ENCODE results near the gene GOLGA6D. TPM values are rescaled to one million over a fixed set of nuclear protein-coding genes. Genes with fewer than 3 reads are reported as not detected.
"Not testable (repeated sequence)": the region's sequence is repeated elsewhere in the genome, so short reads cannot be mapped to it uniquely, and the experiment has no call there.

Gene GOLGA6D
- total and polyA plus RNA-seq, 2 experiments from 2014 or later = not detected

DNA sequence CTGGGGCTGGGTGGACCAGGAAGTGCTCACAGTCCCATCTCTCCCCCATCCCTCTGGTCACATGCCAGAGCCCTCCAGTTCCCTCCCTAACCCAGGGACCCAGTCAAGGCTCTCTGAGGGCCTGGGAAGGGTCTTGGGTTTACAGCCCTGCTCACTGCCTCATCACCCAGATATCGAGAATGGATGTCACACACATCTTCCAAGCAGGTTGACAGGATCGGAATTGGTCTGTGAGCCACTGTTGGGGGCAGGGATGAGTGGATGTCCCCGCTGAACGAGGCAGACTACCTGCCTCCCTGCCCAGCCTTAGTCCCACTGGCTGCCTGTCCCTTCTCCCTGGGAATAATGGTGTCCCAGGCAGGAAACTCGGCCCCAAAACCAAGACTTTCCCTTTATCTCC lies 44.5 kb upstream of the GOLGA6D start:
- H3K9me3 ChIP-seq (ENCODE audit: low read depth) = no peaks in the 10 kb centered on the region
- no peaks in the 10 kb centered on the region for H4K20me1 ChIP-seq (ENCODE audit: insufficient read depth, poor library complexity, severe bottlenecking)
- TF ChIP-seq, protein P1, sequence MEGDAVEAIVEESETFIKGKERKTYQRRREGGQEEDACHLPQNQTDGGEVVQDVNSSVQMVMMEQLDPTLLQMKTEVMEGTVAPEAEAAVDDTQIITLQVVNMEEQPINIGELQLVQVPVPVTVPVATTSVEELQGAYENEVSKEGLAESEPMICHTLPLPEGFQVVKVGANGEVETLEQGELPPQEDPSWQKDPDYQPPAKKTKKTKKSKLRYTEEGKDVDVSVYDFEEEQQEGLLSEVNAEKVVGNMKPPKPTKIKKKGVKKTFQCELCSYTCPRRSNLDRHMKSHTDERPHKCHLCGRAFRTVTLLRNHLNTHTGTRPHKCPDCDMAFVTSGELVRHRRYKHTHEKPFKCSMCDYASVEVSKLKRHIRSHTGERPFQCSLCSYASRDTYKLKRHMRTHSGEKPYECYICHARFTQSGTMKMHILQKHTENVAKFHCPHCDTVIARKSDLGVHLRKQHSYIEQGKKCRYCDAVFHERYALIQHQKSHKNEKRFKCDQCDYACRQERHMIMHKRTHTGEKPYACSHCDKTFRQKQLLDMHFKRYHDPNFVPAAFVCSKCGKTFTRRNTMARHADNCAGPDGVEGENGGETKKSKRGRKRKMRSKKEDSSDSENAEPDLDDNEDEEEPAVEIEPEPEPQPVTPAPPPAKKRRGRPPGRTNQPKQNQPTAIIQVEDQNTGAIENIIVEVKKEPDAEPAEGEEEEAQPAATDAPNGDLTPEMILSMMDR (IDR thresholded peaks at IDR 0.05; ENCODE audit: poor library complexity) = no peak
- TF ChIP-seq EZH2 (IDR thresholded peaks at IDR 0.05; ENCODE audit: borderline replicate concordance) (no peak), EZH2phosphoT487 (IDR thresholded peaks at IDR 0.05; ENCODE audit: low read depth, severe bottlenecking, unreplicated experiment) (no peak)
- no peak overlapping the region for H3K27ac ChIP-seq
- H3K36me3 ChIP-seq (replicated peaks; ENCODE audit: insufficient read depth, low read depth) = no peaks in the 10 kb centered on the region
- DNase-seq (ENCODE audit: low spot score) = no peak
- no peak overlapping the region for H3K4me2 ChIP-seq
- 88% methylated on average over 5 of the region's 5 CpGs for WGBS (ENCODE audit: low lambda C conversion rate, missing lambda C conversion rate)
- no peak overlapping the region for H3K4me3 ChIP-seq
- no peaks in the 10 kb centered on the region for H3K4me1 ChIP-seq (ENCODE audit: insufficient read depth)
- H3K79me2 ChIP-seq = no peaks in the 10 kb centered on the region
- H2AFZ ChIP-seq = no peak overlapping the region
- H3K9me2 ChIP-seq (replicated peaks; ENCODE audit: insufficient read depth) = no peaks in the 10 kb centered on the region
- no peaks in the 10 kb centered on the region for H3K27me3 ChIP-seq

DNA sequence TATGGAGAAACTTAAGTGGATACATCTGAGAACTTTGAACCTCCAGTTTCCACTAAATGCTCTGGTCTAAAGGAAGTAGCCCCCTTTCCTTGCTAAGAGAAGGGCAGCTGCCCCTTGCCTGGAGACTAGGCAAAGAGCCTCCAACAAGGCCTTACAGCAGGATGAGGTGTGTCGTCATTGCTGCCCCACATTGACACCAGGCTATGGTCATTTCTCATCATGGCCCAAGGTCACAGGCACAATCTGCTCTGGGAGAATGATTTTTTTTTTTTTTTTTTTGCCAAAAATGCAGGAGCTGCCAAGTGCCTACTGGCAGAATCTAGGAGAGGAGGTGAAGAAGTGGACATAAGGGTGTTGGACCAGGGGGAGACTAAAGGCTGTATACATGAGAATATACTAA lies 36.9 kb upstream of the GOLGA6D start:
- 89% methylated on average over 1 of the region's 1 CpG for WGBS (ENCODE audit: low lambda C conversion rate, missing lambda C conversion rate)
- H3K9me3 ChIP-seq (ENCODE audit: low read depth); H3K79me2 ChIP-seq; H4K20me1 ChIP-seq (ENCODE audit: insufficient read depth, poor library complexity, severe bottlenecking); H3K36me3 ChIP-seq (replicated peaks; ENCODE audit: insufficient read depth, low read depth); DNase-seq (ENCODE audit: low spot score); H2AFZ ChIP-seq; H3K4me1 ChIP-seq (ENCODE audit: insufficient read depth); H3K9me2 ChIP-seq (replicated peaks; ENCODE audit: insufficient read depth); H3K27me3 ChIP-seq; H3K4me2 ChIP-seq; H3K27ac ChIP-seq; H3K4me3 ChIP-seq: not testable (repeated sequence)

DNA sequence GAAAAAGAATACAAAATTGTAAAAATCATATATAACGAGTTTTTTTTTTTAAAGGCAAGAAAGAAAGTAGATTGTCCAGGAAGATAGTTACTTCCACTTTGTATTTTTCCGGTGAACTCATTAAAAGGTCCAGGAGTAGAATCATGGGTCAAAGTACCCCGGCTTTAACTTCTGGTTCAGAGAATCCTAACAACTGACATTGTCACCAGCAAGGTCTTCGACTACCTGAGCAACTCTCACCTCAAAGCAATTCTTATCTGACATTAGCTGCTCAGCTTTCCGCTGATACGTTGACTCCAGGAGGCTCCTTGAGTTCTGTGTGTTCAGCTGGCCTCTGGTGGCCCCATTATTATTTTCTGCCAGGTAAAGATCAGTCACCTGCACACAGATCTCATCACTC lies 33.6 kb upstream of the GOLGA6D start:
- Histone ChIP-seq H3K4me2 (peak overlapping the region; percentile 38), H3K27ac (peak overlapping the region; percentile 49)
- not testable (repeated sequence) for H3K9me3 ChIP-seq (ENCODE audit: low read depth); H3K36me3 ChIP-seq (replicated peaks; ENCODE audit: insufficient read depth, low read depth); H3K4me3 ChIP-seq; H3K79me2 ChIP-seq; H3K27me3 ChIP-seq; H3K9me2 ChIP-seq (replicated peaks; ENCODE audit: insufficient read depth); H2AFZ ChIP-seq; DNase-seq (ENCODE audit: low spot score); H4K20me1 ChIP-seq (ENCODE audit: insufficient read depth, poor library complexity, severe bottlenecking); H3K4me1 ChIP-seq (ENCODE audit: insufficient read depth)
- 52% methylated on average over 6 of the region's 6 CpGs for WGBS (ENCODE audit: low lambda C conversion rate, missing lambda C conversion rate)

DNA sequence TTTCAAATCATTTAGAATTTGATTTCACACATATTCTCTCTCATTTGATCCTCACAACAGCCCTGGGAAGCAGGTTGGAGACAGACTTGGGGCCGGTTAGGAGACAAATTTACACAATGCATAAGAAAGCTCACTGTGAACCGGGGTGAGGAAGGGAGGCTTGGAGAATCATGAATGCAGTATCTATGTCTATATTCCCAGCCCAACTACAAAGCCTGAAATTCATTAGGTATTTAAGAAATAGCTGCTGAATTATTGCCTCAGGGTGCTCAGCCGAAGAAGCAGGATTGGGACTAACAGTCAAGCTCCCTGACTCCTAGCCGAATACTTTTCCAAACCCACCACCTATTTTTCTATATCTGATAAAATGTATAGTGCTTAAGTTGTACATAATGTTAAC lies 32.9 kb upstream of the GOLGA6D start:
- Histone ChIP-seq H3K79me2 (no peaks in the 10 kb centered on the region), H3K36me3 (replicated peaks; ENCODE audit: insufficient read depth, low read depth) (no peaks in the 10 kb centered on the region), H3K9me3 (ENCODE audit: low read depth) (no peaks in the 10 kb centered on the region), H3K4me3 (no peak overlapping the region), H4K20me1 (ENCODE audit: insufficient read depth, poor library complexity, severe bottlenecking) (no peaks in the 10 kb centered on the region), H3K4me2 (no peak overlapping the region), H2AFZ (no peak overlapping the region), H3K9me2 (replicated peaks; ENCODE audit: insufficient read depth) (no peaks in the 10 kb centered on the region), H3K4me1 (ENCODE audit: insufficient read depth) (no peaks in the 10 kb centered on the region), H3K27ac (peak overlapping the region; percentile 31), H3K27me3 (peaks cover 6% of the 10 kb centered on the region)
- WGBS (ENCODE audit: low lambda C conversion rate, missing lambda C conversion rate) = 64% methylated on average over 4 of the region's 4 CpGs
- TF ChIP-seq EZH2 (IDR thresholded peaks at IDR 0.05; ENCODE audit: borderline replicate concordance) = no peak
- no peak for TF ChIP-seq EZH2phosphoT487 (IDR thresholded peaks at IDR 0.05; ENCODE audit: low read depth, severe bottlenecking, unreplicated experiment)
- TF ChIP-seq, protein P1 (IDR thresholded peaks at IDR 0.05; ENCODE audit: poor library complexity) = no peak
- no peak for DNase-seq (ENCODE audit: low spot score)

DNA sequence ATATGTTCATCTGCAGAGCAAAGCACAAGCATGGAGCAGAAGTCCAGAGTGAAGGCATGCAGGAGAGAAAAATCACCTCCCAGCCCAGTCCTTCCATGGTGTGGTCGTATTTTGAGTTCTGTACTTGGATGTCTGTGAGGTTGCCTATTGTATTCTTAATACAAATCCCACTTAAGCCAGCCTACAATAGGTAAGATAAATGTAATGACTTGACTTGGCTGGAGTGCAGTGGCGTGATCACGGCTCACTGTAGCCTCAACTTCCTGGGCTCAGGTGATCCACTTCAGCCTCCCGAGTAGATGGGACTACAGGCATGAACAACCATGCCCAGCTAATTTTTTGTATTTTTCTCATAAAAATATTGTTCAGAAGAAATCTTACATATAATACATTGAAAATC lies 31.3 kb upstream of the GOLGA6D start:
- H2AFZ ChIP-seq; DNase-seq (ENCODE audit: low spot score); H3K9me3 ChIP-seq (ENCODE audit: low read depth); H3K27me3 ChIP-seq; H3K9me2 ChIP-seq (replicated peaks; ENCODE audit: insufficient read depth); H3K79me2 ChIP-seq; H3K4me1 ChIP-seq (ENCODE audit: insufficient read depth); H3K4me2 ChIP-seq; H4K20me1 ChIP-seq (ENCODE audit: insufficient read depth, poor library complexity, severe bottlenecking); H3K4me3 ChIP-seq; H3K36me3 ChIP-seq (replicated peaks; ENCODE audit: insufficient read depth, low read depth); H3K27ac ChIP-seq: not testable (repeated sequence)
- 77% methylated on average over 4 of the region's 4 CpGs for whole genome bisulfite sequencing (ENCODE audit: low lambda C conversion rate, missing lambda C conversion rate)

DNA sequence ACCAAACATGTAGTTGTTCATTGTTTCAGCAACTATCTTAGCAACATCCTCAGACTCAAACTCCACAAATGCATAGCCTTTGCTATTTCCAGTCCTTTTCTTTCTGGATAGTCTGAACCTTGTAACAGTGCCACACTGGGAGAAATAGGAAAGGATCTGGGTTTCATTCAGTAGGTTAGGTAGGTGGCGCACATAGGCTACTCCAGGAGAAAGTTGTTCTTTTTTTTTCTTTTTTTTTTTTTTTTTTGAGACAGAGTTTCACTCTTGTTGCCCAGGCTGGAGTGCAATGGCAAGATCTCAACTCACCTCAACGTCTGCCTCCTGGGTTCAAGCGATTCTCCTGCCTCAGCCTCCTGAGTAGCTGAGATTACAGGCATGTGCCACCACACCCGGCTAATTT lies 30.4 kb upstream of the GOLGA6D start:
- 65% methylated on average over 4 of the region's 4 CpGs for WGBS (ENCODE audit: low lambda C conversion rate, missing lambda C conversion rate)
- H3K36me3 ChIP-seq (replicated peaks; ENCODE audit: insufficient read depth, low read depth); H3K4me2 ChIP-seq; H3K79me2 ChIP-seq; H3K4me3 ChIP-seq; H3K27me3 ChIP-seq; H2AFZ ChIP-seq; DNase-seq (ENCODE audit: low spot score); H3K9me2 ChIP-seq (replicated peaks; ENCODE audit: insufficient read depth); H3K9me3 ChIP-seq (ENCODE audit: low read depth); H3K27ac ChIP-seq; H3K4me1 ChIP-seq (ENCODE audit: insufficient read depth); H4K20me1 ChIP-seq (ENCODE audit: insufficient read depth, poor library complexity, severe bottlenecking): not testable (repeated sequence)

DNA sequence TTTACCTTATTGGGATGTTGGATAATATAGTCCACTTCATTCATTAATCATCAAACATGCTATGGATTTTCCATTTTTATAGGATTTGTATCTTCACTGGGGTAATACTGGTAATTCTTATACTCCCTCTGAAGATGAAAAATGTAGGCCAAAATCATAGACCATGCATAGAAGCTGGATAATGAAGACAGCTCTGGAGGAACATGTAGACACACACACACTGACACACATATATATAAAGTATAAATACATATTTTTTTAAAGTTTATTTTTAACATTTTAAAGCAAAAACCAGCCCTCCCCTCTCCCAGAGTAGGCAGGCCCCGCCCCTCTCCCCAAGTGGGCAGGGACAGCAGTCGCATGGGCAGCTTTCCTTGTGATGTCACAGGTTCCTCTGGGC lies 24.6 kb upstream of the GOLGA6D start, which contains the start of gene GOLGA6C:
GOLGA6C (plus strand) TSS at position 301 of the 400 bp plus-strand sequence. CDS start 265 bp downstream, outside the sequence.
- WGBS (ENCODE audit: low lambda C conversion rate, missing lambda C conversion rate) = no CpG with 5 or more reads among the region's 2 CpGs
- H3K27me3 ChIP-seq = not testable (repeated sequence)

More for the DNA sequence above, 24.6 kb upstream of the GOLGA6D start, which contains the start of gene GOLGA6C:
- H3K4me2 ChIP-seq; H3K9me2 ChIP-seq (replicated peaks; ENCODE audit: insufficient read depth); H2AFZ ChIP-seq; H3K4me3 ChIP-seq; H3K4me1 ChIP-seq (ENCODE audit: insufficient read depth); H3K79me2 ChIP-seq; H3K27ac ChIP-seq; H3K9me3 ChIP-seq (ENCODE audit: low read depth); H3K36me3 ChIP-seq (replicated peaks; ENCODE audit: insufficient read depth, low read depth); H4K20me1 ChIP-seq (ENCODE audit: insufficient read depth, poor library complexity, severe bottlenecking); DNase-seq (ENCODE audit: low spot score): not testable (repeated sequence)
